ENCODE results near the gene INTS1.

Gene INTS1

GRCh38 chr7:1428941-1429501 lies 75.2 kb downstream of the INTS1 start:
- no peak for DNase-seq

- DNase-seq: no peak
Measured at GRCh38 chr7:1427064-1427657, 77.0 kb downstream of the INTS1 start.

DNA sequence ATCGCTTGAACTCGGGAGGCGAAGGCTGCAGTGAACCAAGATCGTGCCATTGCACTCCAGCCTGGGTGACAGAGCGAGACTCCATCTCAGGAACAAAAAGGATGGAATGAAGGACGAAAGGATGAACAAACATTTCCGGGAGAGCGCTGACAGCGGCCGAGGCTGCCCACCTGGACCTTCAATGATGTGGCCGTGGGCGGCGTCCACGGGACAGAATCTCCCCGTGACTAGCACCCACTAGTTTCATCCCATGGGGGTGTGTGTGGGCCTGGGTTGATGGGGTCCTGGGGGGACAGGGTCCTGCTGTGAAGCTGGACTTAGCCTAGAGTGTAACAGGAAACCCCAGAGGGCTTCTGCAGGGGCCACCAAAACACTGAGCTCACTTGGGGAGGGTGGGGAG lies 77.7 kb downstream of the INTS1 start:
- DNase-seq: no peak

DNA sequence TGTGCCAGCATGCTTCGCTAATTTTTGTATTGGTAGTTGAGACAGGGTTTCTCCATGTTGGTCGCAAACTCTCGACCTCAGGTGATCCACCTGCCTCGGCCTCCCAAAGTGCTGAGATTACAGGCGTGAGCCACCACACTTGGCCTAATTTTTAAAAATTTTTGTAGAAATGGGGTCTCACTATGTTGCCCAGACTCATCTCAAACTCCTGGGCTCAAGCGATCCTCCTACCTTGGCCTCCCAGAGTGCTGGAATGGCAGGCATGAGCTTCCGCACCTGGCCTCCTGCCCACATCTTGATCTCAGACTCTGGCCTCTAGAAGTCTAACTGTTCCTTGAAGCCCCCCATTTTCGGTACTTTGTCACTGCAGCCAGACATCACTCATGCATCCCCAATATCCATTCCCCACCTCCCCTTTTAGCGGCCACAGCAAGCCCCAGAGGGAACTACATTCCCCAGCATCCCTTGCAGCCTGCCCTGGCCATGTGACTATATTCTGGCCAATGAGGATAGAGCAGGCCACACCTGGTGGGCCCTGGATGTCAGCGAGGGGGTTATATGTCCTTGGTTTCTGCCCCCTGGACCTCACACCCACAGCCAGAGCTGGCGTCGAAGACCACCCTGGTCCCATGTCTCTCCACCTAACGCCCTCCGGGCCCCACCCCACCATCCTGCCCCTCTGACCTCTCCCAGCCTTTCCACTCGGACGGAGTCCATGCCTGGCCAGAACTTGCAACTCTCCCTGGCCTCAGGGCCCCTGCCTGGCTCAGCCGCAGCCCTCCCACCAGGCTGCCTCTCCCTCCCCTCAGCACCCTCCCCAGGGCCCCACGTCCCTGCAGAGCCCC lies 78.7 kb downstream of the INTS1 start:
- no peak for DNase-seq

DNA sequence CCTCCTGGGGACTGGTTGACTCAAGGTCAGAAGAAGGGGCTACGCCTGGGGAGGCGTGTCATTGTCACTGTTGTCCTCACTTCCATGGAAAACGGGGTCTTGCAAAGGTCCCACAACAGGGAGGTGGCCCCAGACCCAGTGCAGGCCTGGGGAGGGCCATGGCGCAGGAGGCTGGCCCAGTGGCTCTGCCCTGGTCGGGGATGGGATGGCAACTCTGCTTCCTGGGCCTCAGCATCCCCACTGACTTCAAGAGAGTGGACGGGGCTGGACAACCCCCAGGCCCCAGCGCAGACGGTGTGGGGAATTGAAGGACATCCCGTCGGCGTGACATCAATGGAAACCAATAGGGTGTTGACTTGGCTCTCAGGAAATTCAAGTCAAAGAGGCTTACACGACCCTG lies 80.1 kb downstream of the INTS1 start:
- DNase-seq: no peak

- DNase-seq: no peak
Measured at GRCh38 chr7:1423264-1423811, 80.9 kb downstream of the INTS1 start.

DNA sequence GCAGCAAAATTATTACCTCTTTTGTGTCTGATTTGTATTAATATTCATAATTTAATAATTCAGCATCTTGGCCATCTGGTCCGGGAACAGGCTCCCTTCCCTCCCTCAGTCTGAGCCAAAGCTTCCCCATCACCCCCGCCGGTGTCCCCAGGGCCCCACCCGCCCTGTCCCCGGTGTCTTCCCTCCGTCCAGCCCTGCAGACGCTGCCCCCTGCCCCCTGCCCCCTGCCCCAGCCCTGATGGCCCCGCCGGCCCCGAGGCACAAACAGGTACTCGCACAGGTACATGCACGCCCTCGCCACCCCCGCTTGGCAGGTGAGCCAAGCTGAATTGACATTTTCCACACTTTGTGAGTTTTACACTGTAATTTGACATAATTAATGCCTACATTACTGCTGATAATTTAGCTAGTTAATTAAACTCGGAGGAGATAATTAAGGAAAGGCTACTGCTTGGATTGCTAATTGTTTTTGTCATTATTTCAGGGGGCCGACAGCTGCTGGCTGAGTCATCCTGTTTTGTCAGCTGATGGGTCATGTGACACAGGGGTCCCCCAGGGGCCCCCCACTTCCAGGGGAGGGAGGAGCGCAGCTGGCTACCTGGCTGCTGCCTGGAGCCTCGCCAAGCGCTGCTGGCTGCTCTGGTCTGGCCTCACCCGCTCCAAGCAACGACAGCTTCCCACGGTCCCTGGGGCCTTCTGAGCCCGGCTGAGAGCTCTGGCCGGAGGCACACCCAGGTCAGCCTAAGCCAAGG lies 81.5 kb downstream of the INTS1 start:
- no peak for DNase-seq

DNA sequence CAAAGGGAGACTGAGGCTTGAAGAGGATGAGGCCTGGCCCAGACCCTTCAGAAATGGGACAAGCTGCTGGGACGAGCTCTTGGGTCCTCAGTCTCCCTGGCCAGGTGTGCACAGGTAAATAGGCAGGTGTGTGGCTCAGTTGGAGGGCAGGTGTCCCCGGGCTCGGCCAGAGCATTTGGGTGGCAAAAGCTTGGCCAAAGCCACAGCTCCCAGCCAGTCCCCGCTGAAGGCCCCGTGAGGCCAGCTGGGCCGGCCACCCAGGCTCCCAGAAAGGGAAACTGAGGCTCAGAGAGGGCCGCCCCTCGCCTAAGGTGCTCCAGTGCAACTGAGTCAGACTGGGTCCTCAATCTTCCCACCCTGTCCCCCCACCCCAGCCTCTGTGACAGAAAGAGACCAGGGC lies 82.2 kb downstream of the INTS1 start:
- no peak for DNase-seq

- no peak for DNase-seq
Measured at GRCh38 chr7:1421020-1421790, 83.0 kb downstream of the INTS1 start.
